ENCODE results near the gene FAT4. TPM values are rescaled to one million over a fixed set of nuclear protein-coding genes. Genes with fewer than 3 reads are reported as not detected.

The FAT4 gene
- total and polyA plus RNA-seq, 2 donors (not counting 1 experiment from before 2014, with no cell fraction given), result 0.02 TPM; not detected in 1

DNA sequence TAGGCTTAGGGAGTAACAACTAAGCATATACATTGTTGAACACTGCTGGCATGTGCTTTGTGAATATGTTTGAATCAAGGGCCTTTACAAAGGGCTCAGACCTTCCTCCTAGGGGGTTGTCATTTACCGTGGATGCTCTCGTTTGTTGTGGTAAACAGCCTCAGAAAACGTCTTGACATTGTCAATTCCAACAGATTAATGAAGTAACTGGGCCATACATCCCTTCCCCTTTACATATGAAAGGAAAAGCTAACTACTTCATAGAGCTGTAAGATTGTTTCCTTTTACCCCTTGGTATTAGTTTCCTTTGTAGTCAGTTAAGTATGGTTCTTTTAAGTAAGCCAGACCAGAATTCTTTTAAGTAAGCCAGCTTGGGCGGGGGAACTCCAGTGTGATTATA lies 42.9 kb downstream of the FAT4 start:
- Mint-ChIP-seq H3K27ac (no peak overlapping the region), H3K4me1 (no peaks in the 10 kb centered on the region), H3K9me3 (ENCODE audit: insufficient read depth) (peaks cover 7% of the 10 kb centered on the region), H3K27me3 (no peaks in the 10 kb centered on the region), H3K4me3 (no peak overlapping the region)
- no peak overlapping the region for H3K4me2 ChIP-seq (replicated peaks; ENCODE audit: low read depth, low read length, poor library complexity, severe bottlenecking)
- no peaks in the 10 kb centered on the region for H3K79me2 ChIP-seq (ENCODE audit: control insufficient read depth, insufficient read depth, low read length)
- no peaks in the 10 kb centered on the region for H3K4me1 ChIP-seq (ENCODE audit: control insufficient read depth in 2 of 2, insufficient read depth in 2 of 2, low read length in 2 of 2)
- ATAC-seq (ENCODE audit: low read depth), result no peak
- H3K4me3 ChIP-seq (ENCODE audit: control extremely low read depth in 1 of 5, extremely low read depth in 1 of 5, insufficient read depth in 1 of 5, low read depth in 2 of 5, low read length in 4 of 5), result no peak overlapping the region
- H3K27ac ChIP-seq (ENCODE audit: low read length in 2 of 2), result no peak overlapping the region
- POLR2A ChIA-PET, result no interaction called here
- TF ChIP-seq, protein P1, sequence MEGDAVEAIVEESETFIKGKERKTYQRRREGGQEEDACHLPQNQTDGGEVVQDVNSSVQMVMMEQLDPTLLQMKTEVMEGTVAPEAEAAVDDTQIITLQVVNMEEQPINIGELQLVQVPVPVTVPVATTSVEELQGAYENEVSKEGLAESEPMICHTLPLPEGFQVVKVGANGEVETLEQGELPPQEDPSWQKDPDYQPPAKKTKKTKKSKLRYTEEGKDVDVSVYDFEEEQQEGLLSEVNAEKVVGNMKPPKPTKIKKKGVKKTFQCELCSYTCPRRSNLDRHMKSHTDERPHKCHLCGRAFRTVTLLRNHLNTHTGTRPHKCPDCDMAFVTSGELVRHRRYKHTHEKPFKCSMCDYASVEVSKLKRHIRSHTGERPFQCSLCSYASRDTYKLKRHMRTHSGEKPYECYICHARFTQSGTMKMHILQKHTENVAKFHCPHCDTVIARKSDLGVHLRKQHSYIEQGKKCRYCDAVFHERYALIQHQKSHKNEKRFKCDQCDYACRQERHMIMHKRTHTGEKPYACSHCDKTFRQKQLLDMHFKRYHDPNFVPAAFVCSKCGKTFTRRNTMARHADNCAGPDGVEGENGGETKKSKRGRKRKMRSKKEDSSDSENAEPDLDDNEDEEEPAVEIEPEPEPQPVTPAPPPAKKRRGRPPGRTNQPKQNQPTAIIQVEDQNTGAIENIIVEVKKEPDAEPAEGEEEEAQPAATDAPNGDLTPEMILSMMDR (IDR thresholded peaks at IDR 0.05), result no peak
- no peak for TF ChIP-seq EZH2 (IDR thresholded peaks at IDR 0.05; ENCODE audit: borderline replicate concordance, insufficient read depth, low read depth, low read length, poor library complexity, severe bottlenecking)
- H2AFZ ChIP-seq (ENCODE audit: insufficient read depth, low read depth, low read length, poor library complexity, severe bottlenecking), result no peak overlapping the region
- H3K27me3 ChIP-seq (replicated peaks in 1 of 4; ENCODE audit: control extremely low read depth in 1 of 4, control insufficient read depth in 3 of 4, insufficient read depth in 4 of 4, low read length in 3 of 4), result no peaks in the 10 kb centered on the region
- no peak overlapping the region for H3K9ac ChIP-seq (ENCODE audit: low read length)
- WGBS (ENCODE audit: insufficient coverage), result no CpG with 5 or more reads among the region's 4 CpGs
- H3K9me3 ChIP-seq (ENCODE audit: control extremely low read depth in 1 of 3, control insufficient read depth in 2 of 3, insufficient read depth in 1 of 3, low read length in 2 of 3), result no peaks in the 10 kb centered on the region
- CTCF ChIA-PET, result no interaction called here
- no peak for DNase-seq
- H4K20me1 ChIP-seq (ENCODE audit: control insufficient read depth, insufficient read depth, low read length, poor library complexity, severe bottlenecking), result no peaks in the 10 kb centered on the region
- H3K36me3 ChIP-seq (replicated peaks in 1 of 2; ENCODE audit: control extremely low read depth in 1 of 2, control insufficient read depth in 1 of 2, extremely low read depth in 1 of 2, insufficient read depth in 2 of 2, low read length in 1 of 2), result no peaks in the 10 kb centered on the region
- intact Hi-C loops (cut with micrococcal nuclease), result no loop called here

DNA sequence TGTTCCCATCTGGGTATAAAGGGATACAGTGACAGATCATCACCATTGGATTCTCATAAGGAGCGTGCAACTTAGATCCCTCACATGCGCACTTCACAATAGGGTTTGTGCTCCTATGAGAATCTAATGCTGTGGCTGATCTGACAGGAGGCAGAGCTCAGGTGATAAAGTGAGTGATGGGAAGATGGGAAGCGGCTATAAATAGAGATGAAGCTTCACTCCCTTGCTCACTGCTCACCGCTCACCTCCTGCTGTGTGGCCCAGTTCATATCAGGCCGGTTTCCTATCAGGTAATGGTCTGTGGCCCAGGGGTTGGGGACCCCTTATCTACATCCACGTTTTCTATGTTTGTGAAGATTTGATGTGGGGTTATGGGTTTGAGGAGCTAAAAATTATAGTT lies 43.7 kb downstream of the FAT4 start:
- H3K27me3 Mint-ChIP-seq, result no peaks in the 10 kb centered on the region
- H3K4me1 Mint-ChIP-seq, result no peaks in the 10 kb centered on the region
- Histone ChIP-seq H3K4me3 (ENCODE audit: control extremely low read depth in 1 of 5, extremely low read depth in 1 of 5, insufficient read depth in 1 of 5, low read depth in 2 of 5, low read length in 4 of 5) (no peak overlapping the region), H3K4me2 (replicated peaks; ENCODE audit: low read depth, low read length, poor library complexity, severe bottlenecking) (no peak overlapping the region), H3K36me3 (replicated peaks in 1 of 2; ENCODE audit: control extremely low read depth in 1 of 2, control insufficient read depth in 1 of 2, extremely low read depth in 1 of 2, insufficient read depth in 2 of 2, low read length in 1 of 2) (no peaks in the 10 kb centered on the region), H3K79me2 (ENCODE audit: control insufficient read depth, insufficient read depth, low read length) (no peaks in the 10 kb centered on the region), H3K27me3 (replicated peaks in 1 of 4; ENCODE audit: control extremely low read depth in 1 of 4, control insufficient read depth in 3 of 4, insufficient read depth in 4 of 4, low read length in 3 of 4) (no peaks in the 10 kb centered on the region), H4K20me1 (ENCODE audit: control insufficient read depth, insufficient read depth, low read length, poor library complexity, severe bottlenecking) (no peaks in the 10 kb centered on the region), H3K27ac (ENCODE audit: low read length in 2 of 2) (no peak overlapping the region), H3K9me3 (ENCODE audit: control extremely low read depth in 1 of 3, control insufficient read depth in 2 of 3, insufficient read depth in 1 of 3, low read length in 2 of 3) (no peaks in the 10 kb centered on the region), H3K4me1 (ENCODE audit: control insufficient read depth in 2 of 2, insufficient read depth in 2 of 2, low read length in 2 of 2) (no peaks in the 10 kb centered on the region), H2AFZ (ENCODE audit: insufficient read depth, low read depth, low read length, poor library complexity, severe bottlenecking) (no peak overlapping the region), H3K9ac (ENCODE audit: low read length) (no peak overlapping the region)
- DNase-seq, result no peak
- WGBS (ENCODE audit: insufficient coverage), result 97% methylated on average over 4 of the region's 6 CpGs
- peaks cover 7% of the 10 kb centered on the region for H3K9me3 Mint-ChIP-seq (ENCODE audit: insufficient read depth)
- TF ChIP-seq, protein P1 (IDR thresholded peaks at IDR 0.05), result no peak
- TF ChIP-seq EZH2 (IDR thresholded peaks at IDR 0.05; ENCODE audit: borderline replicate concordance, insufficient read depth, low read depth, low read length, poor library complexity, severe bottlenecking), result no peak
- POLR2A ChIA-PET, result no interaction called here
- no peak overlapping the region for H3K27ac Mint-ChIP-seq
- no peak overlapping the region for H3K4me3 Mint-ChIP-seq
- intact Hi-C loops (cut with micrococcal nuclease), result no loop called here
- ATAC-seq (ENCODE audit: low read depth), result no peak
- CTCF ChIA-PET, result no interaction called here

Data from B cell (primary cell).